HL-60/S4 treated with phorbol 12-myristate 13-acetate at 8.2 ng/mL for 4 days and 3 days (cell line): ENCODE measurements around the gene DYNAP.

ENCODE experiments used
- in situ Hi-C: fragments of 300-500 bp; cut with MboI; formaldehyde crosslinking; loops from 2 replicates; pipeline ENCODE4 v1.15.0; 2022; ENCODE audit warnings: low sequenced_read_pairs

DYNAP gene

DNA sequence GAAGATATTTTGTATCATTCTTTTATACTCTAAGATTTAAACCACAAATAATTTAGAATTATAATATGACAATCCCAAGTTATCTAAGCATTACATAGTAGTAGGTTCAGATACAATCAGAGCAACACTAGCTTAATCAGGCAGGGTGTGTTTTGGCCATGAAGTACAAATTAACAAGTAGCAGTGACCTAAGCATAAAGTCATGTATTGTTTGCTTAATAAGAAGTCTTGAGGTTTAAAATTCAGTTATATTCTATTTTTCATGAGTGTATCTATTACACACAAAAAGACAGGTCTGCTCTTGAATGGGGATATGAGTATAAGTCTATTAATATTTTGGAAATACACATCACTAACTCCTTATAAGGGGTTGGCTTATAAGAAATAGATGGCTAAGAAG is 39.9 kb downstream of the DYNAP start:
- in situ Hi-C loops, result no loop called here

GRCh38 chr18:54636217-54636616 is 45.2 kb downstream of the DYNAP start:
- in situ Hi-C loops, result no loop called here

- in situ Hi-C loops, result no loop called here
Observed at GRCh38 chr18:54641734-54642133, 50.7 kb downstream of the DYNAP start.

GRCh38 chr18:54647176-54647575 is 56.1 kb downstream of the DYNAP start:
- in situ Hi-C loops, result no loop called here
